IMR-90 (cell line): ENCODE results near the gene RCAN2. TPM values are rescaled to one million over a fixed set of nuclear protein-coding genes. Genes with fewer than 3 reads are reported as not detected.

Source experiments
- ATAC-seq: fragments of 200-7000 bp; cut with Tn5 transposase; 2 replicates; pipeline ENCODE4 v1.9.1; 2020; ENCODE audit warnings: low read depth, mild to moderate bottlenecking, moderate library complexity
- BruUV-seq: library from RNA; stranded (reverse); fragments of 400-500 nt; replicated peaks from 2 replicates; lab custom pipeline; 2021; lab: Mats Ljungman, UMichigan
- CTCF ChIA-PET: fragments of 300-600 bp; formaldehyde crosslinking; extraction: SDS; loops from one replicate; lab custom pipeline; 2021; ENCODE audit warnings: antibody characterized with exemption; lab: Yijun Ruan, JAX
- POLR2A ChIA-PET: fragments of 300-600 bp; sonication (Branson Sonifier 250); formaldehyde crosslinking; loops from one replicate; lab custom pipeline; 2022; ENCODE audit warnings: antibody characterized with exemption; ENCODE audit not compliant: unreplicated experiment; lab: Charles Lee
- DNase-seq: peaks from one replicate; pipeline ENCODE4 v3.0.0; 2013
- H2AFZ ChIP-seq: replicated peaks from 2 replicates; pipeline ENCODE3; 2013; ENCODE audit warnings: low read length, mild to moderate bottlenecking; ENCODE audit not compliant: poor library complexity
- H2AK5ac ChIP-seq: 2 replicates; pipeline ENCODE4 v1.6.1; 2013; ENCODE audit warnings: low read depth, low read length, inconsistent platforms
- H2AK9ac ChIP-seq: replicated peaks from 2 replicates; pipeline ENCODE3; 2013; ENCODE audit warnings: mild to moderate bottlenecking, low read depth, low read length, moderate library complexity; ENCODE audit not compliant: poor library complexity
- H2BK120ac ChIP-seq: 2 replicates; pipeline ENCODE4 v1.6.1; 2013; ENCODE audit warnings: low read depth, low read length, inconsistent platforms
- H2BK15ac ChIP-seq: 3 replicates; pipeline ENCODE4 v1.6.1; 2013; ENCODE audit warnings: low read depth, low read length, inconsistent platforms
- H2BK20ac ChIP-seq: 2 replicates; pipeline ENCODE4 v1.6.1; 2013; ENCODE audit warnings: low read depth, mild to moderate bottlenecking, inconsistent platforms, low read length, moderate library complexity
- H2BK5ac ChIP-seq: 2 replicates; pipeline ENCODE4 v1.6.1; 2013; ENCODE audit warnings: mild to moderate bottlenecking, low read depth, low read length, inconsistent platforms; ENCODE audit not compliant: poor library complexity, severe bottlenecking
- H3K14ac ChIP-seq: replicated peaks from 2 replicates; pipeline ENCODE4 v1.6.1; 2013; ENCODE audit warnings: low read depth, low read length, inconsistent platforms
- H3K18ac ChIP-seq: 2 replicates; pipeline ENCODE4 v1.6.1; 2013; ENCODE audit warnings: low read depth, low read length, control low read depth
- H3K23ac ChIP-seq: 2 replicates; pipeline ENCODE4 v1.6.1; 2013; ENCODE audit warnings: low read depth, low read length, inconsistent platforms
- H3K27ac ChIP-seq: 2 replicates; pipeline ENCODE4 v1.5.1; 2013; ENCODE audit warnings: mild to moderate bottlenecking, control low read depth, low read length; ENCODE audit not compliant: insufficient read depth
- H3K27me3 ChIP-seq: 2 replicates; pipeline ENCODE4 v1.6.1; 2013; ENCODE audit warnings: low read length; ENCODE audit not compliant: control insufficient read depth, insufficient read depth
- H3K36me3 ChIP-seq: 2 replicates; pipeline ENCODE4 v1.6.1; 2013; ENCODE audit warnings: low read length, mixed read lengths; ENCODE audit not compliant: control insufficient read depth, insufficient read depth
- H3K4ac ChIP-seq: 2 replicates; pipeline ENCODE4 v1.6.1; 2013; ENCODE audit warnings: low read depth, low read length, inconsistent platforms
- H3K4me1 ChIP-seq: 2 replicates; pipeline ENCODE4 v1.6.1; 2013; ENCODE audit warnings: low read length, mixed read lengths; ENCODE audit not compliant: control insufficient read depth, insufficient read depth
- H3K4me2 ChIP-seq: 2 replicates; pipeline ENCODE4 v1.6.1; 2013; ENCODE audit warnings: low read depth, mild to moderate bottlenecking, control low read depth, low read length, moderate library complexity
- H3K4me3 ChIP-seq: 2 replicates; pipeline ENCODE4 v1.5.1; 2013; ENCODE audit warnings: low read depth, mild to moderate bottlenecking, control low read depth, low read length, moderate library complexity; ENCODE audit not compliant: insufficient read depth
- H3K56ac ChIP-seq: 2 replicates; pipeline ENCODE4 v1.6.1; 2013; ENCODE audit warnings: low read length, inconsistent platforms; ENCODE audit not compliant: insufficient read depth; ENCODE audit errors: extremely low read depth
- H3K79me1 ChIP-seq, 2 experiments: 2 replicates each; pipeline ENCODE4 v1.6.1; 2013; ENCODE audit warnings: low read length in 2 of 2, inconsistent platforms in 1 of 2, low read depth in 1 of 2
- H3K9ac ChIP-seq: 2 replicates; pipeline ENCODE4 v1.6.1; 2013; ENCODE audit warnings: low read depth, low read length, control low read depth
- H3K9me1 ChIP-seq: 2 replicates; pipeline ENCODE4 v1.6.1; 2013; ENCODE audit warnings: low read length, inconsistent platforms; ENCODE audit not compliant: insufficient read depth
- H3K9me3 ChIP-seq: 2 replicates; pipeline ENCODE4 v1.6.1; 2013; ENCODE audit warnings: low read length; ENCODE audit not compliant: control insufficient read depth, insufficient read depth
- H4K20me1 ChIP-seq: 2 replicates; pipeline ENCODE4 v1.6.1; 2013; ENCODE audit warnings: low read length, inconsistent platforms; ENCODE audit not compliant: insufficient read depth
- H4K5ac ChIP-seq: 2 replicates; pipeline ENCODE4 v1.6.1; 2013; ENCODE audit warnings: mild to moderate bottlenecking, low read depth, low read length, control low read depth
- H4K8ac ChIP-seq, 2 experiments: 2 replicates each; pipeline ENCODE4 v1.6.1; 2013; ENCODE audit warnings: low read depth in 2 of 2, low read length in 2 of 2, control low read depth in 1 of 2, inconsistent platforms in 1 of 2
- H4K91ac ChIP-seq: 2 replicates; pipeline ENCODE4 v1.6.1; 2013; ENCODE audit warnings: low read depth, low read length, inconsistent platforms; ENCODE audit not compliant: insufficient read depth
- CEBPB ChIP-seq: IDR thresholded peaks from 2 replicates; pipeline ENCODE4 v1.6.1; 2012; ENCODE audit warnings: low read depth, low read length, improper control_type of control experiment
- CTCF ChIP-seq: conservative IDR thresholded peaks from 2 replicates; pipeline ENCODE4 v1.5.1; 2012; ENCODE audit warnings: mild to moderate bottlenecking, low read depth, low read length, improper control_type of control experiment
- WGBS, 2 experiments: methylation state at CpG; one replicate each; pipeline versions ENCODE4 v1.1.5 to v1.1.7; 2013; ENCODE audit warnings: missing lambda C conversion rate in 2 of 2; ENCODE audit not compliant: insufficient read length in 1 of 2; ENCODE audit errors: extremely low coverage in 2 of 2; 5-methylcytosine and 5-hydroxymethylcytosine counted together
- dilution Hi-C: fragments of 300-500 bp; cut with HindIII; formaldehyde crosslinking; loops from one replicate; pipeline ENCODE4 v1.14.3; 2018; ENCODE audit warnings: low sequenced_read_pairs; ENCODE audit not compliant: unreplicated experiment
- in situ Hi-C: fragments of 300-500 bp; cut with MboI; formaldehyde crosslinking; loops from 3 replicates; pipeline ENCODE4 v1.14.3; 2019; ENCODE audit warnings: low sequenced_read_pairs, inconsistent platforms, mixed read lengths
- intact Hi-C: fragments of 100-400 bp; cut with micrococcal nuclease; formaldehyde crosslinking; loops from 2 replicates; pipeline ENCODE4 v1.10.0; 2022
- polyA plus RNA-seq, 3 experiments: library from polyadenylated mRNA; depleted of rRNA; stranded (reverse); fragments of >200 nt; gene quantifications; 2 replicates each; pipeline ENCODE4 v1.2.3, GENCODE V29; 2012; ENCODE audit warnings: low replicate concordance in 1 of 3
- total RNA-seq: library from RNA; depleted of rRNA; stranded (reverse); fragments of >200 nt; gene quantifications from 2 replicates; pipeline ENCODE4 v1.2.3, GENCODE V29; 2012

RCAN2 gene
- total and polyA plus RNA-seq, 2 of the 4 experiments (the other 2 are of a cell fraction) = 1.3 to 1.8 TPM

- H3K9me3 ChIP-seq = no peaks in the 10 kb centered on the region
- H3K4me2 ChIP-seq = no peak overlapping the region
- no peak overlapping the region for H2BK120ac ChIP-seq
- intact Hi-C loops = no loop called here
- no peak overlapping the region for H3K18ac ChIP-seq
- H3K14ac ChIP-seq = no peak overlapping the region
- no peaks in the 10 kb centered on the region for H3K36me3 ChIP-seq
- H3K79me1 ChIP-seq = no peaks in the 10 kb centered on the region
- no peak for DNase-seq
- no peak overlapping the region for H3K23ac ChIP-seq
- no peak overlapping the region for H4K91ac ChIP-seq
- H2AK9ac ChIP-seq = no peak overlapping the region
- TF ChIP-seq CTCF (no peak), CEBPB (peak; percentile 65; the same call in 1 of the 2 replicates)
- POLR2A ChIA-PET = no interaction called here
- no peaks in the 10 kb centered on the region for H3K27me3 ChIP-seq
- no peak overlapping the region for H2AFZ ChIP-seq
- no peaks in the 10 kb centered on the region for H4K20me1 ChIP-seq
- no peak overlapping the region for H2BK15ac ChIP-seq
- no peak overlapping the region for H4K8ac ChIP-seq
- no peak for ATAC-seq
- no peak overlapping the region for H3K27ac ChIP-seq
- no peak overlapping the region for H2BK20ac ChIP-seq
- dilution Hi-C loops = no loop called here
- no peak overlapping the region for H4K5ac ChIP-seq
- 60% methylated on average over 1 of the region's 3 CpGs; no CpG with 5 or more reads in 1 of the 2 experiments for WGBS, 2 experiments
- no peaks in the 10 kb centered on the region for H3K9me1 ChIP-seq
- CTCF ChIA-PET = interaction anchor here (0.5 to 0.7 kb wide), 2 partner anchors 71 to 206 kb away, joined by 3 to 4 read pairs; no protein-coding TSS in a partner anchor
- in situ Hi-C loops = loop anchor here (25.0 kb wide), 1 partner anchor 366 kb away; the partner anchor contains the start of gene MEP1A
- no peak overlapping the region for H2BK5ac ChIP-seq
- no peaks in the 10 kb centered on the region for H3K4me1 ChIP-seq
- BruUV-seq = no TSS peak
- no peak overlapping the region for H3K4me3 ChIP-seq
- H3K9ac ChIP-seq = no peak overlapping the region
- no peak overlapping the region for H3K4ac ChIP-seq
- no peak overlapping the region for H3K56ac ChIP-seq
- no peak overlapping the region for H2AK5ac ChIP-seq
Measured at GRCh38 chr6:46420921-46421638, 70.2 kb downstream of the RCAN2 start.
